K562 (cell line): ENCODE data around the gene ZFPM1. TPM values are rescaled to one million over a fixed set of nuclear protein-coding genes. Genes with fewer than 3 reads are reported as not detected.
A peak's percentile ranks its signal among the peaks of the same experiment; 100 is the strongest.

Experiments used
- ATAC-seq: fragments of 200-7000 bp; cut with Tn5 transposase; 3 replicates; pipeline ENCODE4 v1.9.1; 2020; ENCODE audit warnings: moderate library complexity
- BruUV-seq: library from RNA; stranded (reverse); fragments of 400-500 nt; replicated peaks from 2 replicates; lab custom pipeline; 2021; lab: Mats Ljungman, UMichigan
- CTCF ChIA-PET: fragments of 300-600 bp; formaldehyde crosslinking; extraction: SDS; loops from one replicate; lab custom pipeline; 2021; ENCODE audit warnings: low intra/inter-chr PET ratio; lab: Yijun Ruan, JAX
- POLR2A ChIA-PET: fragments of 300-600, 350-650 bp; sonication (Branson Sonifier 250); formaldehyde crosslinking; extraction: SDS; loops from one replicate; lab custom pipeline; 2021; ENCODE audit warnings: antibody characterized with exemption, inconsistent platforms; lab: Yijun Ruan, JAX
- DNase-seq, 4 experiments: peaks; one replicate each; pipeline versions ENCODE4 v3.0.0 to v3.0.0-alpha.2; 2011 to 2018; ENCODE audit warnings: low spot score in 3 of 4, mixed read lengths in 3 of 4; ENCODE audit errors: extremely low read depth in 1 of 4
- FAIRE-seq: peaks from 2 replicates; lab custom pipeline; 2011; peaks lifted over from hg19 to GRCh38; lab: Jason Lieb, UNC
- H2AFZ ChIP-seq: 2 replicates; pipeline ENCODE4 v1.6.0; 2011; ENCODE audit warnings: low read depth, low read length, control low read depth, inconsistent platforms
- H3K27ac ChIP-seq: fragments of 200-600 bp; 3 replicates; pipeline ENCODE4 v1.8.0; 2011; ENCODE audit warnings: low read depth, mild to moderate bottlenecking, control low read depth, inconsistent platforms, low read length, moderate library complexity, mixed read lengths; ENCODE audit errors: extremely low read depth
- H3K27me3 ChIP-seq, 2 experiments: fragments of 300-600 bp in 1 of 2; 2 replicates in 1 of 2; 3 replicates in 1 of 2; pipeline versions ENCODE4 v1.6.0 to v1.8.0; 2011; ENCODE audit warnings: inconsistent platforms in 2 of 2, low read length in 2 of 2, mild to moderate bottlenecking in 1 of 2, mixed read lengths in 1 of 2, moderate library complexity in 1 of 2; ENCODE audit not compliant: control insufficient read depth in 2 of 2, insufficient read depth in 2 of 2
- H3K36me3 ChIP-seq: fragments of 300-600 bp; 3 replicates; pipeline ENCODE4 v1.8.0; 2011; ENCODE audit warnings: mild to moderate bottlenecking, low read length, inconsistent platforms; ENCODE audit not compliant: control insufficient read depth, insufficient read depth
- H3K4me1 ChIP-seq, 2 experiments: fragments of 200-600 bp in 1 of 2; replicated peaks in 1 of 2; 2 replicates in 1 of 2; 3 replicates in 1 of 2; pipeline versions ENCODE4 v1.5.1 to v1.8.0; 2011; ENCODE audit warnings: inconsistent platforms in 2 of 2, low read length in 2 of 2, mild to moderate bottlenecking in 1 of 2, mixed read lengths in 1 of 2, moderate library complexity in 1 of 2; ENCODE audit not compliant: control insufficient read depth in 2 of 2, insufficient read depth in 2 of 2
- H3K4me2 ChIP-seq: 2 replicates; pipeline ENCODE4 v1.6.1; 2011; ENCODE audit warnings: low read length, control low read depth, inconsistent platforms, mixed read lengths; ENCODE audit not compliant: insufficient read depth
- H3K4me3 ChIP-seq: fragments of 200-600 bp; sonication (generic), shearing (Covaris generic); 2 replicates; pipeline ENCODE4 v1.5.1; 2016; ENCODE audit warnings: control low read depth, inconsistent platforms
- H3K79me2 ChIP-seq: fragments of 200-600 bp; 3 replicates; pipeline ENCODE4 v1.8.0; 2011; ENCODE audit warnings: low read length, inconsistent platforms; ENCODE audit not compliant: control insufficient read depth, insufficient read depth
- H3K9ac ChIP-seq, 2 experiments: 2 replicates each; pipeline versions ENCODE4 v1.6.0 to v1.6.1; 2011; ENCODE audit warnings: low read depth in 2 of 2, low read length in 2 of 2, control low read depth in 1 of 2, inconsistent platforms in 1 of 2, mild to moderate bottlenecking in 1 of 2, mixed read lengths in 1 of 2; ENCODE audit not compliant: insufficient read depth in 1 of 2
- H3K9me1 ChIP-seq: one replicate; pipeline ENCODE4 v1.6.0; 2011; ENCODE audit warnings: inconsistent platforms, mild to moderate bottlenecking, low read length, moderate library complexity; ENCODE audit not compliant: control insufficient read depth, insufficient read depth
- H3K9me3 ChIP-seq: replicated peaks from 2 replicates; pipeline ENCODE4 v1.5.1; 2011; ENCODE audit warnings: low read depth, low read length, inconsistent platforms; ENCODE audit not compliant: control insufficient read depth, insufficient read depth
- H4K20me1 ChIP-seq: replicated peaks from 2 replicates; pipeline ENCODE4 v1.6.1; 2011; ENCODE audit warnings: low read length, inconsistent platforms, mixed read lengths; ENCODE audit not compliant: control insufficient read depth, insufficient read depth
- KAT7 ChIP-seq: sonication (generic); formaldehyde crosslinking; IDR thresholded peaks from 2 replicates; pipeline ENCODE4 v1.8.0; 2022; ENCODE audit warnings: missing genetic modification reagents, mild to moderate bottlenecking, borderline replicate concordance
- L3MBTL2 ChIP-seq: fragments of 450-650 bp; IDR thresholded peaks from 2 replicates; pipeline ENCODE4 v1.6.1; 2016; ENCODE audit warnings: mild to moderate bottlenecking, moderate library complexity
- RBFOX2 ChIP-seq: fragments of 200-400 bp; formaldehyde crosslinking; IDR thresholded peaks from 2 replicates; pipeline ENCODE4 v1.6.1; 2017; ENCODE audit warnings: low read depth, mild to moderate bottlenecking, low read length, moderate library complexity
- TCF3 ChIP-seq: sonication (generic); formaldehyde crosslinking; IDR thresholded peaks from 2 replicates; pipeline ENCODE4 v1.4.0; 2020; ENCODE audit warnings: mild to moderate bottlenecking, missing genetic modification reagents
- WGBS: fragments of 100-300 bp; shearing (Covaris generic); methylation state at CpG from one replicate; pipeline ENCODE4 v1.1.6; 2016; ENCODE audit warnings: low coverage, mixed read lengths; ENCODE audit not compliant: insufficient coverage; ENCODE audit errors: missing lambda C conversion rate; 5-methylcytosine and 5-hydroxymethylcytosine counted together
- in situ Hi-C: fragments of 300-500 bp; cut with MboI; formaldehyde crosslinking; loops from 4 replicates; pipeline ENCODE4 v1.15.0; 2018; ENCODE audit warnings: inconsistent platforms, mixed read lengths
- intact Hi-C: fragments of 100-400 bp; cut with micrococcal nuclease; formaldehyde crosslinking; loops from 2 replicates; pipeline ENCODE4 v1.14.2; 2022
- polyA plus RNA-seq, 8 experiments: library from polyadenylated mRNA; depleted of rRNA in 4 of 8; stranded (reverse) in 5 of 8; unstranded in 3 of 8; fragments of >200 nt; fragmentation: Nextera tagmentation in 2 of 8; fragmentation: Illumina TruSeq in 1 of 8; extraction: Ambion mirVana in 2 of 8; extraction: Trizol in 1 of 8; gene quantifications; 2 replicates each; pipeline versions ENCODE4 v1.2.1 to v1.2.3, GENCODE V29; 2011 to 2014; ENCODE audit warnings: inconsistent platforms in 1 of 8, missing spikeins in 1 of 8
- total RNA-seq, 7 experiments: library from RNA; depleted of rRNA in 6 of 7; stranded (reverse); fragments of >200 nt in 6 of 7; fragmentation: Illumina TruSeq in 2 of 7; extraction: Trizol in 2 of 7; gene quantifications; 2 replicates each; pipeline versions ENCODE4 v1.2.1 to v1.2.3, GENCODE V29; 2011 to 2021; ENCODE audit warnings: low replicate concordance in 1 of 7
- TF ChIP-seq, protein P1 (sequence below): fragments of 450-650 bp; IDR thresholded peaks from 2 replicates; pipeline ENCODE4 v1.6.1; 2016; ENCODE audit warnings: mild to moderate bottlenecking, moderate library complexity
- TF ChIP-seq, protein P2 (sequence below), 2 experiments: IDR thresholded peaks; 2 replicates each; pipeline ENCODE4 v1.6.1; 2012; ENCODE audit warnings: improper control_type of control experiment in 2 of 2, low read depth in 2 of 2, low read length in 2 of 2, borderline replicate concordance in 1 of 2

Gene ZFPM1
- total and polyA plus RNA-seq, 9 of the 15 experiments (the other 6 are each of a cell fraction or from before 2014, with no cell fraction given), result 0.03 to 35.9 (median 1.4) TPM

DNA sequence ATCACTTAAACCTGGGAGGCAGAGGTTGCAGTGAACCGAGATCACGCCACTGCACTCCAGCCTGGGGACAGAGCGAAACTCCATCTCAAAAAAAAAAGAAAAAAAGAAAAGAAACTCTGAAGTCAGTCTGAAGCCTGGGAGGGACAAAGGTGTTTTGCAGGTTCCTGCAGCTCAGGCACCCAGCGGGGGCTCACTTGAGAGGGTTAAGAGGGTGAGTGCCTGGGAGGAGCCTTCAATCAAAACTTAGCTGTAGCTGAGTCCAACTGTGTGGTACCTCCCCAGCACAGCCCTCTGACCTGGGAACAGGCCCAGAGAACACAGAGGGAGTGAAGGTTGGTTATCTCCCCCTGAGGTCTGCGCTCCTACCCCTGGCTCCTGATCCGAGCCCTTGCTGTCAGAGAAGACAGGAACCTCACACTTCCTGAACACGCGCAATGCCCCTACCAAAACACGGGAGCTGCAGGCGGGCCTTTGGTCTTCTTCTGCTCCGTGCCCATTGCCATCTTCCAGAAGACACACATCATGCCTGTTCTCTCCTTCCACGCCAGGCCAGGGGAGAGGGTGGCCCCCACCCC lies 96.7 kb downstream of the ZFPM1 start:
- ATAC-seq (peak; percentile 79), FAIRE-seq (peak; percentile 83), DNase-seq (peak in 2 of 4 experiments; percentile 35 to 60)
- peaks cover 24 to 36% of the 10 kb centered on the region in 2 experiments; a peak in 4 of 5 replicates for H3K27me3 ChIP-seq
- no peak overlapping the region for H3K27ac ChIP-seq
- intact Hi-C loops (no loop called here), in situ Hi-C loops (no loop called here)
- H2AFZ ChIP-seq, result peak overlapping the region; percentile 25; the same call in 1 of the 2 replicates
- H3K79me2 ChIP-seq, result no peaks in the 10 kb centered on the region
- no peaks in the 10 kb centered on the region for H3K9me1 ChIP-seq
- no peak overlapping the region for H3K4me2 ChIP-seq
- no peaks in the 10 kb centered on the region; the same call in 1 of the 2 replicates for H4K20me1 ChIP-seq
- H3K4me3 ChIP-seq, result no peak overlapping the region
- POLR2A ChIA-PET, result interaction anchor here (0.7 to 2.0 kb wide), 4 partner anchors 10 to 215 kb away, joined by 3 to 5 read pairs (median 3); no protein-coding TSS in a partner anchor
- H3K9ac ChIP-seq, result peak overlapping the region in 1 of 2 experiments; percentile 53; a peak in 1 of 4 replicates
- no TSS peak for BruUV-seq
- H3K4me1 ChIP-seq, result peaks cover 25 to 46% of the 10 kb centered on the region in 2 experiments
- H3K9me3 ChIP-seq, result no peaks in the 10 kb centered on the region
- CTCF ChIA-PET, result no interaction called here
- H3K36me3 ChIP-seq, result no peaks in the 10 kb centered on the region
- 17% methylated on average over 11 of the region's 12 CpGs for WGBS
- TF ChIP-seq, protein P1, sequence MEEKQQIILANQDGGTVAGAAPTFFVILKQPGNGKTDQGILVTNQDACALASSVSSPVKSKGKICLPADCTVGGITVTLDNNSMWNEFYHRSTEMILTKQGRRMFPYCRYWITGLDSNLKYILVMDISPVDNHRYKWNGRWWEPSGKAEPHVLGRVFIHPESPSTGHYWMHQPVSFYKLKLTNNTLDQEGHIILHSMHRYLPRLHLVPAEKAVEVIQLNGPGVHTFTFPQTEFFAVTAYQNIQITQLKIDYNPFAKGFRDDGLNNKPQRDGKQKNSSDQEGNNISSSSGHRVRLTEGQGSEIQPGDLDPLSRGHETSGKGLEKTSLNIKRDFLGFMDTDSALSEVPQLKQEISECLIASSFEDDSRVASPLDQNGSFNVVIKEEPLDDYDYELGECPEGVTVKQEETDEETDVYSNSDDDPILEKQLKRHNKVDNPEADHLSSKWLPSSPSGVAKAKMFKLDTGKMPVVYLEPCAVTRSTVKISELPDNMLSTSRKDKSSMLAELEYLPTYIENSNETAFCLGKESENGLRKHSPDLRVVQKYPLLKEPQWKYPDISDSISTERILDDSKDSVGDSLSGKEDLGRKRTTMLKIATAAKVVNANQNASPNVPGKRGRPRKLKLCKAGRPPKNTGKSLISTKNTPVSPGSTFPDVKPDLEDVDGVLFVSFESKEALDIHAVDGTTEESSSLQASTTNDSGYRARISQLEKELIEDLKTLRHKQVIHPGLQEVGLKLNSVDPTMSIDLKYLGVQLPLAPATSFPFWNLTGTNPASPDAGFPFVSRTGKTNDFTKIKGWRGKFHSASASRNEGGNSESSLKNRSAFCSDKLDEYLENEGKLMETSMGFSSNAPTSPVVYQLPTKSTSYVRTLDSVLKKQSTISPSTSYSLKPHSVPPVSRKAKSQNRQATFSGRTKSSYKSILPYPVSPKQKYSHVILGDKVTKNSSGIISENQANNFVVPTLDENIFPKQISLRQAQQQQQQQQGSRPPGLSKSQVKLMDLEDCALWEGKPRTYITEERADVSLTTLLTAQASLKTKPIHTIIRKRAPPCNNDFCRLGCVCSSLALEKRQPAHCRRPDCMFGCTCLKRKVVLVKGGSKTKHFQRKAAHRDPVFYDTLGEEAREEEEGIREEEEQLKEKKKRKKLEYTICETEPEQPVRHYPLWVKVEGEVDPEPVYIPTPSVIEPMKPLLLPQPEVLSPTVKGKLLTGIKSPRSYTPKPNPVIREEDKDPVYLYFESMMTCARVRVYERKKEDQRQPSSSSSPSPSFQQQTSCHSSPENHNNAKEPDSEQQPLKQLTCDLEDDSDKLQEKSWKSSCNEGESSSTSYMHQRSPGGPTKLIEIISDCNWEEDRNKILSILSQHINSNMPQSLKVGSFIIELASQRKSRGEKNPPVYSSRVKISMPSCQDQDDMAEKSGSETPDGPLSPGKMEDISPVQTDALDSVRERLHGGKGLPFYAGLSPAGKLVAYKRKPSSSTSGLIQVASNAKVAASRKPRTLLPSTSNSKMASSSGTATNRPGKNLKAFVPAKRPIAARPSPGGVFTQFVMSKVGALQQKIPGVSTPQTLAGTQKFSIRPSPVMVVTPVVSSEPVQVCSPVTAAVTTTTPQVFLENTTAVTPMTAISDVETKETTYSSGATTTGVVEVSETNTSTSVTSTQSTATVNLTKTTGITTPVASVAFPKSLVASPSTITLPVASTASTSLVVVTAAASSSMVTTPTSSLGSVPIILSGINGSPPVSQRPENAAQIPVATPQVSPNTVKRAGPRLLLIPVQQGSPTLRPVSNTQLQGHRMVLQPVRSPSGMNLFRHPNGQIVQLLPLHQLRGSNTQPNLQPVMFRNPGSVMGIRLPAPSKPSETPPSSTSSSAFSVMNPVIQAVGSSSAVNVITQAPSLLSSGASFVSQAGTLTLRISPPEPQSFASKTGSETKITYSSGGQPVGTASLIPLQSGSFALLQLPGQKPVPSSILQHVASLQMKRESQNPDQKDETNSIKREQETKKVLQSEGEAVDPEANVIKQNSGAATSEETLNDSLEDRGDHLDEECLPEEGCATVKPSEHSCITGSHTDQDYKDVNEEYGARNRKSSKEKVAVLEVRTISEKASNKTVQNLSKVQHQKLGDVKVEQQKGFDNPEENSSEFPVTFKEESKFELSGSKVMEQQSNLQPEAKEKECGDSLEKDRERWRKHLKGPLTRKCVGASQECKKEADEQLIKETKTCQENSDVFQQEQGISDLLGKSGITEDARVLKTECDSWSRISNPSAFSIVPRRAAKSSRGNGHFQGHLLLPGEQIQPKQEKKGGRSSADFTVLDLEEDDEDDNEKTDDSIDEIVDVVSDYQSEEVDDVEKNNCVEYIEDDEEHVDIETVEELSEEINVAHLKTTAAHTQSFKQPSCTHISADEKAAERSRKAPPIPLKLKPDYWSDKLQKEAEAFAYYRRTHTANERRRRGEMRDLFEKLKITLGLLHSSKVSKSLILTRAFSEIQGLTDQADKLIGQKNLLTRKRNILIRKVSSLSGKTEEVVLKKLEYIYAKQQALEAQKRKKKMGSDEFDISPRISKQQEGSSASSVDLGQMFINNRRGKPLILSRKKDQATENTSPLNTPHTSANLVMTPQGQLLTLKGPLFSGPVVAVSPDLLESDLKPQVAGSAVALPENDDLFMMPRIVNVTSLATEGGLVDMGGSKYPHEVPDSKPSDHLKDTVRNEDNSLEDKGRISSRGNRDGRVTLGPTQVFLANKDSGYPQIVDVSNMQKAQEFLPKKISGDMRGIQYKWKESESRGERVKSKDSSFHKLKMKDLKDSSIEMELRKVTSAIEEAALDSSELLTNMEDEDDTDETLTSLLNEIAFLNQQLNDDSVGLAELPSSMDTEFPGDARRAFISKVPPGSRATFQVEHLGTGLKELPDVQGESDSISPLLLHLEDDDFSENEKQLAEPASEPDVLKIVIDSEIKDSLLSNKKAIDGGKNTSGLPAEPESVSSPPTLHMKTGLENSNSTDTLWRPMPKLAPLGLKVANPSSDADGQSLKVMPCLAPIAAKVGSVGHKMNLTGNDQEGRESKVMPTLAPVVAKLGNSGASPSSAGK, result peak; percentile 40; the same call in 1 of the 2 replicates
- 0 out of 2 replicates have a peak, but pooled peaks have one; percentile 15 for TF ChIP-seq TCF3 (CRISPR knock-in tag)
- no peak for TF ChIP-seq RBFOX2
- TF ChIP-seq KAT7 (CRISPR knock-in tag), result 0 out of 2 replicates have a peak, but pooled peaks have one; percentile 27
- TF ChIP-seq L3MBTL2, result 0 out of 2 replicates have a peak, but pooled peaks have one; percentile 20
- TF ChIP-seq, protein P2, sequence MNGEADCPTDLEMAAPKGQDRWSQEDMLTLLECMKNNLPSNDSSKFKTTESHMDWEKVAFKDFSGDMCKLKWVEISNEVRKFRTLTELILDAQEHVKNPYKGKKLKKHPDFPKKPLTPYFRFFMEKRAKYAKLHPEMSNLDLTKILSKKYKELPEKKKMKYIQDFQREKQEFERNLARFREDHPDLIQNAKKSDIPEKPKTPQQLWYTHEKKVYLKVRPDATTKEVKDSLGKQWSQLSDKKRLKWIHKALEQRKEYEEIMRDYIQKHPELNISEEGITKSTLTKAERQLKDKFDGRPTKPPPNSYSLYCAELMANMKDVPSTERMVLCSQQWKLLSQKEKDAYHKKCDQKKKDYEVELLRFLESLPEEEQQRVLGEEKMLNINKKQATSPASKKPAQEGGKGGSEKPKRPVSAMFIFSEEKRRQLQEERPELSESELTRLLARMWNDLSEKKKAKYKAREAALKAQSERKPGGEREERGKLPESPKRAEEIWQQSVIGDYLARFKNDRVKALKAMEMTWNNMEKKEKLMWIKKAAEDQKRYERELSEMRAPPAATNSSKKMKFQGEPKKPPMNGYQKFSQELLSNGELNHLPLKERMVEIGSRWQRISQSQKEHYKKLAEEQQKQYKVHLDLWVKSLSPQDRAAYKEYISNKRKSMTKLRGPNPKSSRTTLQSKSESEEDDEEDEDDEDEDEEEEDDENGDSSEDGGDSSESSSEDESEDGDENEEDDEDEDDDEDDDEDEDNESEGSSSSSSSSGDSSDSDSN (IDR thresholded peaks at IDR 0.05; ENCODE audit: borderline replicate concordance in 1 of 2, low read depth in 2 of 2, low read length in 2 of 2), result peak in 1 of 2 experiments; percentile 47; a peak in 1 of 4 replicates
